Left ventricle myocardium superior (tissue), 1 donor: ENCODE results near the gene ZBTB20. TPM values are rescaled to one million over a fixed set of nuclear protein-coding genes. Genes with fewer than 3 reads are reported as not detected.

Experiments
- ATAC-seq: fragments of 200-7000 bp; cut with Tn5 transposase; one replicate; pipeline ENCODE4 v1.9.1; 2020; ENCODE audit warnings: mild to moderate bottlenecking, moderate library complexity
- DNase-seq: peaks from one replicate; pipeline ENCODE4 v3.0.0-alpha.2; 2020
- intact Hi-C: fragments of 100-400 bp; cut with micrococcal nuclease; formaldehyde crosslinking; loops from one replicate; pipeline ENCODE4 v1.11.0; 2022
- total RNA-seq: library from RNA; stranded (reverse); fragmentation: NEBNext Ultra II Directional; extraction: Animal tissue kit (Norgen Biotek cat#: 25700); gene quantifications from one replicate; pipeline ENCODE4 v1.2.1, GENCODE V29; 2021
- donor health status: DM: no; HTN: yes; CAD: no; lungs with severe emphysema.

ZBTB20 gene
- total RNA-seq, 1 donor from 2014 or later: 57.5 TPM

GRCh38 chr3:114974387-114974786 is 172.7 kb downstream of the ZBTB20 start:
- no peak for DNase-seq
- ATAC-seq: no peak
- intact Hi-C loops: no loop called here

GRCh38 chr3:114973536-114973935 is 173.6 kb downstream of the ZBTB20 start:
- ATAC-seq: no peak
- DNase-seq: no peak
- intact Hi-C loops: no loop called here

GRCh38 chr3:114967168-114967567 is 179.9 kb downstream of the ZBTB20 start:
- intact Hi-C loops: no loop called here
- ATAC-seq (no peak), DNase-seq (no peak)

GRCh38 chr3:114962189-114962588 is 184.9 kb downstream of the ZBTB20 start:
- DNase-seq: no peak
- intact Hi-C loops: no loop called here
- ATAC-seq: no peak

DNA sequence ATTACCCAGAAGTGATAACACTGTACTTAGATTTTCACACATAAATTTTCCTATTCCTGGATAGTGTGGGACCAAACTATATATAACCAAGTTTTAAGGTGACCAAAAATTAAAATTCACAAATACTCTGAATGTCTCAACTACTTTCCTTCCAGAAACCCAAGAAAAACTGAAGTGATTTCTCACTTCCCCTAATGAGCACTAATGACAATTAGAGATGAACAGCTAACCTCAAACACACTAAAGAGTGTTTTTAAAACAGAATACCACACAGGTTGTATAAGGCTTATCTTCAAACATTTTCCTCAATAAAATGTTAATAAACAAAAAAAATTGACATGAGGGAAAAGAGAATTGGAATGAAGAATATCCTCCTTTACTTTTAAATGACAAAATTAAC is 188.2 kb downstream of the ZBTB20 start:
- intact Hi-C loops: no loop called here
- ATAC-seq (no peak), DNase-seq (no peak)

GRCh38 chr3:114953800-114954199 is 193.3 kb downstream of the ZBTB20 start:
- intact Hi-C loops: no loop called here

GRCh38 chr3:114953215-114953799 is 193.8 kb downstream of the ZBTB20 start:
- DNase-seq (no peak), ATAC-seq (no peak)
- intact Hi-C loops: no loop called here

More at GRCh38 chr3:114953800-114954199, 193.3 kb downstream of the ZBTB20 start:
- DNase-seq: no peak
- no peak for ATAC-seq

DNA sequence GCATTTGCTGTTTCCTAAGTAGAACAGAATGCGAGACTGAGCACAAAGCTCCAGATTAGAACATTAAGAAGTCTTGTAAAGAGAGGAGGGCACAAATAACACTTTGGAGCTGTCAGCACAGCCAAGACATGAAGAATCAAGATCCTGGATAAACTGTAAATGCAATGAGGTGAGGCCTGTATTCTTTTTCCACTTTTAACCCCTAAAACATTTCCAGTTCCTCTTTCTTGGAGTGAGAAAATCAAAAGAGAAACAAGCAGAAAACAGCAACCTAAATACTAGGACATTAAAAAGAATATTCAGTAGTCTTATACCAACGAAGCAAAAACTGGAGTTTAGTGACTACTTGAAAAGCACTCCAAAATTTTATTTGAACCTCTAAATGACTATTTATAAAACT is 204.3 kb downstream of the ZBTB20 start:
- intact Hi-C loops: no loop called here
- ATAC-seq (no peak), DNase-seq (no peak)

DNA sequence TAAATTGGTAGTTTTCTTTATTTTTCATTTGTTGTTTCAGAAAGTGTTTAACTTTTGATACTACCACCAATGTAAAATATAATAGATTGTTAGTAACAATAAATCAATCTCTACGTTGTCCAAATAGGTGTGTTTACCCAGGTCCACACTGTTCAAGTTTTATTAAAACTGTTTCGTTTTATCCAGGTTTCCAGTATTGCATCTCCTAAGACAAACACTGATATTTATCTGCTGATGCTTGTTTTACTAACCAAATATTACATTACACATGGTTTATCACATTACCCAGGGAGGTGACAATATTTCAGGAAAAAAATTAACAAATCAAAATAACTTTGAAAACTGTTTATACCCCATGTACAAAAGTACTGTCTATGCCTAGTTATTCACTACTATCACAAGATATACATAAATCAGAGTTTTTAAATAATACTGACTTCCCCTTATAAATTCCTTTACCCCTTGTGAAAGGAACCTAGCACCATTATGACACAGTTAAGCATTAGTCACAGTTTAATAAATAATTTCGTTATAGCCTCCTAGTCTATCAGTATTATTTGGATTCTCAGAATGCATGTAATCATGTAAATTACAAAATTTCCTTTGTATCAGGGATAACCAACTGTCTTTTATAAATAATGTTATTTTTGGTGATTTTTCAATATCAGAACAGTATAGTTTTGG is 205.3 kb downstream of the ZBTB20 start:
- DNase-seq (no peak), ATAC-seq (no peak)
- intact Hi-C loops: no loop called here

DNA sequence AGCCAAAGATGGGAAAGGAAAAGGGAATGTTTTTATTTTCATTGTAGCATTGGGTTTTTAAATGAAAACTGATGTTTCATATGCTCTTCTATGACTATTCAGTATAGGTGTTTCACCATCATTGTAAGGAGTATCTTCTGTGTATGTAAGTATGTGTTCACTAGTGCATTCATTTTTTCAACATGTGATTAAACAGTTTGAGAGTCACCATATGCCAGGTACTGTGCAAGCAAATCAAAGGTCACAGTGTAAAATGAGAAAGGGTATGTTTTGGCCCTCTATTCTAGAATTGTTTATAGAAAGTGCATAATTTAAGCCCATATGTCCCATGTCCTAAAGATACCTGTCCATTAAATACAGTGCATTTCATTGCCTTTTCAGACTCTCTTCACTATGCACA is 207.2 kb downstream of the ZBTB20 start:
- no peak for DNase-seq
- ATAC-seq: no peak
- intact Hi-C loops: no loop called here

- ATAC-seq: no peak
- DNase-seq: no peak
- intact Hi-C loops: no loop called here
These were observed 213.7 kb downstream of the ZBTB20 start for GRCh38 chr3:114933407-114933806.

DNA sequence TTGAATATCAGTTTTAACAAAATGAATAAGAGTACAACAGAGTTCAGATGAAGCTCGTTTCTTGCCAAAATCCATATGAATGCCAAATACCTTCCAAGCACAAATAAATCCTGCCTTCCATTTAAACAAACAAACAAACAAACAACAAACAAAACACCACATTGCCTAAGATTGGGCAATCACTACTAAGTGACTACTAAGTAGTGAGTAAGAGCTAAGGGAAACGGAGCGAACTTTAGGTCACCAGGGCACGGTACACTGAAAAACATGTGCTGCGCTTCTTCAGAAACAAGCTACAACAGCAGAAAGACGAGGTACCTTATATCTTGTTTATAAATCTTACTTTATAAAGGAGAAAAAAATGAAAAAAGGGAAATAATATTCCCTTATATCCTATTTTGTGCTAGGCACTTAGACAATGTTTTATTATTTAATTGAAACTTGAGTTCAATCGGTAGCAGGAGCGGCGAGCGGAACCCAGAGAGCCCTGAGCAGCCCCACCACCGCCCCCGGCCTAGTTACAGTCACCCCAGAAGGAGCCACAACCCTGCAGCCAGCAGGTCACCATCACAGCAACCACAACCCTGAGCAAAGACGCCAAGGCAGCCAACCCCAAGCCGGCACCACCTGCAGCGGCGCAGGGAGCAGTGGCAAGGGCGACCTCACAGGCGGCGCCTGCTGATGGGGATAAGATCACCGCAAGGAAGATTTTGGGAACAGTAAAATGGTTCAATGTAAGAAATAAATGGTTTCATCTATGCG is 216.9 kb downstream of the ZBTB20 start:
- DNase-seq (no peak), ATAC-seq (no peak)
- intact Hi-C loops: no loop called here

DNA sequence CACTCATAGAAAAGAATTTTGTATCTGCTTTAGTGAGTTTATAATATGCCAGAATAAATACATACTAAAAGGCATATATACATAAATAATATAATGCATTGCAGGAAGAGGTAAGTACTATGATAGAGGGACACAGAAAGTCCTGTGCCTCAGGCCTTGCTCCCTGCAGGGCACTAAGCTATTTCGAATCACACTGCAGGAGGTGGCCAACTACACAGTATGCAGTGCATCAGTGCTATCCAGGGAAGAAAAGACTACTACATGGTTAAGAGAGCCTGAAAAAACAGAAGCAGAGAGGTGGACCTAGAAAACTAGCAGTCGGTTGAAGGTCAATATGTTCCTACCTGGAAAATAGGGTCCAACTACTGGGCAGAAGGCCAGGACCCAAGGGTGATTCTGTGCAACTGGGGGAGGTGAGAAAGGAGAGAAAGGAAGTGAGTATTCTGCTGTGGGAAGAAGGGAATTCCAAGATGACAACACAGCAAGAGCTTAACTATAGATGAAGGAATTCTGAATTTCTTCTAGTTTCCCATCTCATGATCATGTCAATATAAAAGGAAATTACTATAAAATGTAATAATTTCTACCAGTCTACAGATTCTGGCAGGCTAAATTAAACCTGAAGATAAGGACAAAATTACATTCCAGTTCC is 218.0 kb downstream of the ZBTB20 start:
- DNase-seq (no peak), ATAC-seq (no peak)
- intact Hi-C loops: no loop called here

DNA sequence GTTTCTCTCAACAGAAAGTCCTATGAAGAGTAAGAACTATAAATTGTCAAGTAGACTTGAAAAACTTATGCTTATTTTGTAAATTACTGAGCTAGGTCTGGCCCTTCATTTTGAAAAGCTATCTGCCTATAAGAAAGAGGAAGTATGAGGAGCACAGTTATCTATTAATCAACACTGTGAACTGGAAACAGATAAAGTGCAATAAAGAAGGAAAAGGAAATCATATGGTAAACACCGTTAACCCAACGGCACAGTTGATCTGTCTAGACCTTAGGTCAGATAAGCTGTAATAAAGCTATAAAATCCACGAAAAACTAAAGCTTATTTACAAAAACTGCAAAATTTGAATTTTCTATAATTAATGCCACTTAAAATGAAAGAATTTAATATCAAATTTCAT is 242.5 kb downstream of the ZBTB20 start:
- DNase-seq (no peak), ATAC-seq (no peak)
- intact Hi-C loops: no loop called here

- peak; percentile 50 for ATAC-seq
- intact Hi-C loops: no loop called here
- DNase-seq: no peak
These were observed 243.9 kb downstream of the ZBTB20 start for GRCh38 chr3:114903213-114903612.

DNA sequence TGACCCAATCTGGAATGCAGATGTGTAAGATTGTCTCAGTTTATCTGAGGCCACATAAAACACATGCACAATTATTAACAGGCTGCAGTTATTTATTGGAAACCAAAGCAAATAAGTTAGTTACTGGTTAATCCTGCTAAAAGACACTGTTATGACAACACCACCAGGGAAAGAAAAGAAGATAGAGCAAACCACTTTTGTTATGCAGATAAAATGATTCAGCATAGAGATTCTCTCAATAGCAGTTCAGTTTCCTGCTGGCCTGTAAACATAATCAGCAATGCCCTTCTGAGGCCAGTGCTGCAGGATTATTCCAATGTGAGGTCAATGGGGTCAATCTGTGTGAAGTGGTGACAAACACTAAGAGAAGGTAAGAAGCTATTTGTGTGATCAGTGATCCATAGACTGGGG is 244.4 kb downstream of the ZBTB20 start:
- intact Hi-C loops: no loop called here
- ATAC-seq (peak; percentile 11), DNase-seq (no peak)

DNA sequence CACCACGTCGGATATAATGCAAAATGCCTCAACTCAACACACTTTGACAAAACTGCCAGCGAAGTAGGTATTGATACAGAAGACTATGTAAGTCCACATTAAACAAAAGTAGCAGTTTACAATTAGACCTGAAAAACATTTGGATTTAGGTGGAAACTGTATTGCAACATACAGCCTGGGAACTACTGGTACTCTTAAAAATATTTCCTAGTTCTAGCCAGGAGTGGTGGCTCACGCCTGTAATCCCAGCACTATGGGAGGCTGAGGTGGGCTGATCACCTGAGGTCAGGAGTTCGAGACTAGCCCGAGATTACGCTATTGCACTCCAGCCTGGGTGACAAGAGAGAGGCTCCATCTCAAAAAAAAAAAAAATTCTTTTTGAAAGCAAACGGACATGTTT is 246.2 kb downstream of the ZBTB20 start:
- ATAC-seq: peak; percentile 35
- intact Hi-C loops: no loop called here
- DNase-seq: no peak

GRCh38 chr3:114899186-114899931 is 247.7 kb downstream of the ZBTB20 start:
- no peak for DNase-seq
- intact Hi-C loops: no loop called here
- peak; percentile 75 for ATAC-seq

- intact Hi-C loops: no loop called here
- no peak for ATAC-seq
These were observed 250.1 kb downstream of the ZBTB20 start for GRCh38 chr3:114896978-114897377.

More at GRCh38 chr3:114896978-114897377, 250.1 kb downstream of the ZBTB20 start:
- no peak for DNase-seq
